Head of caudate nucleus (tissue), 42 donors: Measurements from ENCODE around the gene TUSC7.

Experiments
- DNase-seq, 42 donors: peaks; one replicate each; pipeline versions ENCODE4 v3.0.0 to v3.0.0-alpha.2; 2020 to 2021; ENCODE audit warnings: mixed read lengths in 7 of 42
- intact Hi-C: fragments of 100-400 bp; cut with DNase I; formaldehyde crosslinking; loops from one replicate; pipeline ENCODE4 v1.15.0; 2022

Gene TUSC7

DNA sequence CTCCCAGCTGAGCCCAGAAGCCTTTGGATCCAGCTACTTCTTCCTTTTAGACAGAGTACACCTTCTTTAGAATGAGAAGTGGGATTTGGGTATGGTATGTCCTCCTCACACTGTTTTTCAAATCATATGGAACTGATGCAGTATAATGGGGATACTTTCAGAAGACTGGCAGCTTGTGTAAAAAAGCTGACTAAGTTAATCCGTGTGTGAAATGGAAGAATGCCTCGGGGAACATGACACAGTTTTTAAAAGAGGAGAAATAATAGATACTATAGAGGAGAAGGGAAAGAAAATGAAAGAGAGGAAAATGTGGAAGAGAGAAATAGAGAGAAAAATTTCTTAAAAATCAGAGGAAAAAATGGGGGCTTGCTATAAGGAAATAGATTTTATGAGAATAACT is 47.7 kb downstream of the TUSC7 start:
- intact Hi-C loops, result no loop called here
- no peak for DNase-seq

DNA sequence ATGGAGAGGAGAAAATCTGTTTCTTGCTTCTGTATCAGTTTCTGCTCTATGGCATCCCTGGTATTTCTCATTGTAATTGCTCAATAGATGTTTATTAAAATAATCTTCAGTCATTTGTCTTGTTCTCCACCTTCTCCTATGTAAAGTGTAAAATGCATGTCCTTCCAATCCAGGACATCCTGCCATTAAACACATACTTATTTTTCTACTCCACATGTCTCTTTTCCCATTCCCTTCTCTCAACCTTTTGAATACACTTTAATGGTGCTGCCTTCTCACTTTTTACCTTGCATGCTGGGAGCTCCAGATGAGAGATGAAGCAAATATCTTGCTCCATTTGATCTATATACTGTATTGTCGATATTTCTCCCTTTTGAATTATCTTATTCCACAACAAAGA is 49.7 kb downstream of the TUSC7 start:
- DNase-seq, result no peak
- intact Hi-C loops, result no loop called here
